Measurements from ENCODE around the gene PLXNB3. TPM values are rescaled to one million over a fixed set of nuclear protein-coding genes. Genes with fewer than 3 reads are reported as not detected.
A peak's percentile ranks its signal among the peaks of the same experiment; 100 is the strongest.

The PLXNB3 gene
- total and polyA plus RNA-seq, 2 of the 13 experiments (the other 11 are each of a cell fraction or from before 2014, with no cell fraction given): 3.0 to 6.9 TPM

- TF ChIP-seq AHDC1 (CRISPR knock-in tag; IDR thresholded peaks at IDR 0.05; ENCODE audit: borderline replicate concordance): no peak
- TF ChIP-seq ZNF441 (CRISPR knock-in tag; IDR thresholded peaks at IDR 0.05; ENCODE audit: borderline replicate concordance): no peak
- peak; percentile 93 for TF ChIP-seq HNRNPL (IDR thresholded peaks at IDR 0.05; ENCODE audit: low read depth, low read length)
- no peak for TF ChIP-seq GRHL1 (CRISPR knock-in tag; conservative IDR thresholded peaks at IDR 0.05)
- no peak for TF ChIP-seq FOXA1 (IDR thresholded peaks at IDR 0.05)
- peak; percentile 91 for TF ChIP-seq FOXA1 (CRISPR knock-in tag; IDR thresholded peaks at IDR 0.05)
- peak; percentile 85 for TF ChIP-seq PATZ1 (CRISPR knock-in tag; IDR thresholded peaks at IDR 0.05)
- TF ChIP-seq NRL (CRISPR knock-in tag; IDR thresholded peaks at IDR 0.05; ENCODE audit: borderline replicate concordance): no peak
- TF ChIP-seq ATF1 (CRISPR knock-in tag; IDR thresholded peaks at IDR 0.05): no peak
- TF ChIP-seq ZNF784 (CRISPR knock-in tag; IDR thresholded peaks at IDR 0.05; ENCODE audit: borderline replicate concordance): no peak
- TF ChIP-seq ZNF740 (CRISPR knock-in tag; IDR thresholded peaks at IDR 0.05): peak; percentile 41; the same call in 1 of the 2 replicates
- no peak for TF ChIP-seq SP140L (CRISPR knock-in tag; IDR thresholded peaks at IDR 0.05; ENCODE audit: borderline replicate concordance)
- TF ChIP-seq KLF12 (CRISPR knock-in tag; IDR thresholded peaks at IDR 0.05; ENCODE audit: borderline replicate concordance): no peak
- TF ChIP-seq ZNF281 (CRISPR knock-in tag; IDR thresholded peaks at IDR 0.05; ENCODE audit: borderline replicate concordance): peak; percentile 52; the same call in 1 of the 2 replicates
These were observed 1.4 kb downstream of the PLXNB3 start (continued) for GRCh38 chrX:153765138-153766079.

Data from HepG2 (cell line).